Activated CD8-positive, alpha-beta memory T cell treated with anti-CD3 and anti-CD28 coated beads, Interleukin-2, amount 50 U/mL, for 48 hours (primary cell): ENCODE results near the gene PPP1R17.

Experiments used
- DNase-seq: peaks from one replicate; pipeline ENCODE4 v3.0.0-alpha.2; 2020

PPP1R17 gene

DNA sequence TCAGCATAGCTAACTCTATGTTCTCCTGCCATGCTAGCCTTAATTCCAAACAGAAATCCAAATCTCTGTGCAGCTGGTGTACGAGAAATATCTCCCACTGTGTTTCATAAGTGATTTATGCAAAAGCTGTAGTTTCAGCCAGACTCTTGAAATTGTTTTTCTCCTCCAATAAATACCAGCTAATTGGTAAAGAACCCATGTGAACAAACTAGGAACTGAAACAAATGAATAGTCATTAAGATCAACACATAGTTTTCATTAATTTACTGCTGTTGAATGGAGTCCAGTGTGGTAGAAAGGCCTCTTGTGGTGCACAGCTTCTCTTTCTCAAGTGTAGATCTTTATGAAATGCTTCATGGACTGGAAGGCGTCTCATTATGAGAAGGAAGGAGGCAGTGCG, 18.4 kb downstream of the PPP1R17 start:
- no peak for DNase-seq

DNA sequence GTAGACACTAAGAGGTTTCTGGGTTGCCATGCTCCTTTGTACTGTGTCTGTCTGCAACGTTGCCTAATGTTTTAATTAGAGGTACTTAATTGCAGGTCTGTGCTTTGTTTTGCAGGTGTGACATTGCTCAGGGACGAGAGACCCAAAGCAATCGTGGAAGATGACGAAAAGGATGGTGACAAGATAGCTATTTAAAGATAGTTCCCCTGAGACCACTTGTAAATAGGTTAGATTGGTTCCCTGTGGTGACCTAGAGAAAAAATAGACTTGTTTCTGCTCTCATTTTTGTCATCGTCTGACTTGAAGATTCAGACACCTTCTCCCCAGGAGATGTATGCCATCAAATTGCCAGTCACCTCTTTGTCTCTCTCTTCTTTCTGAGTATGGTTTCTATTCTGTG, 20.1 kb downstream of the PPP1R17 start:
- no peak for DNase-seq

DNA sequence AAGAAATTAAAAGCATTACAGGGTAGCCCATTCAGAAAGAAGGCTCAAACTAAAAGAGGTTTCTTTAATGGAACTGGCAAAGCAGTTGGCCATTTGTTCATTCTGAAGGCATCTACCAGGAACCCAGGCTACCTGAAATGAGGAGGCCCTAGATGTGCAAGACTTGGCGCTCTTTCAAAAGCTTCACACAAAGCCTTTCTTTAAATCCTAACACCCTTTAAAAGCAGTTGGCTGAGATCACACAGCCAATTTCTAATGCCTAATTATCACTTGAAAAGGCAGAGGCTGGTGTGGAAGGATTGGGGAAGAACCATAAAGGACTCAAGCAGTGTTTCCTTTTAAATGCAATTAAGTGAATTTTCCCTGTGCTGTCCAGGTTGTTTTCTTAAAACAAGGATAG, 23.2 kb downstream of the PPP1R17 start:
- DNase-seq: no peak

DNA sequence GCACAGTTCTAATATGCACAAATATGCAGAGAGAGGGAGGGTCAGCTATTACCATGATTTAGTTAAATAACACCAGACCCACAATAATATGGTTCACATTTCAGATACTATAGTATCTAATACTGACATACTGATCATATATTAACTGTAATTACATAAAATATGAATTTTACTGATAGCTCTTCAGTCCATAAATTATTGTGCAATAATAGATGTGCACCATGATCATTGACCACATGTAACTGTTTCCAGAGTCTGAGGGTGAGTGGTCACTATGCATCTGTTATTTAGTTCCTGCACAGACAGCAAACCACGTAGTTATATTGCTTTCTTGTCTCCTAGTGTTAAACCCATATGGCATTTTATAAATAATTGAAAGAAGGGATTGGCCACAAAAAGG, 29.3 kb downstream of the PPP1R17 start:
- no peak for DNase-seq

DNA sequence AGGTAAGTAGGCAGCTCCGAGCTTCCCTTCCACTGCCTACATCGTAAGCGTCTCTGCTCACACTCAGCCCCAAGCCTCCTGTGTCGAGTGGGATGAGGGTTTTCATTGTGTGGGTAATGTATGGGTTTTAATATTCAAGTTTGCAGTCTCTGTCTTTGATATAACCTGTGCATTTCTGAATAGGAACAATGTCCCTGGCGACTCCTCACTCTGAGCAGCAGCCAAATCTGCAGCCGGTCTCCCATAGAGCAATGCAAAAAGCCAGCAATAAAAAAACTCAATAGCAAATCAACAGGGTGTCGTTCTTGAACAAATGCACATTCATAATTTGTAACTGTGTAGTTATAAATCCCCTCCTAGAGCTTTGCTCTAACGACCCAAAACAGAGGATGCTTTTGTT, 33.4 kb downstream of the PPP1R17 start:
- DNase-seq: no peak

DNA sequence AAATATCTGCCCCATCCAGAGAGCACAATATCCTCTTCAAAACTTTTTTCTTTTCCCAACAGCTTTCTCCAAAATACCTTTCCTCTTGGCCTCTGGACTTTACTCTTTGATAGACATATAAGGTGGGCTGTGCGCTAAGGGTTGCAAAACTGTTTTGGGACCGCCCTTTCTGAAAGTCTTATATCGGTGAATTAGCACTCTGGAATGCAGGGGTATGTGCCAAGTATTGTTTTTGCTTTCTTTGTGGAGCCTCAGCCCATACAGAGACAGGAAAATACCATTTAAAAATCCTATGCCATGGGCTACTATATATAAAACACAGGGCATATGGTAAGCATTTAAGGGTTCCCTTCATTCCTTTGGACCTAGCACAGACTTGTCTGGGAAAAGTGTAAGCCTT, 37.7 kb downstream of the PPP1R17 start:
- no peak for DNase-seq

DNA sequence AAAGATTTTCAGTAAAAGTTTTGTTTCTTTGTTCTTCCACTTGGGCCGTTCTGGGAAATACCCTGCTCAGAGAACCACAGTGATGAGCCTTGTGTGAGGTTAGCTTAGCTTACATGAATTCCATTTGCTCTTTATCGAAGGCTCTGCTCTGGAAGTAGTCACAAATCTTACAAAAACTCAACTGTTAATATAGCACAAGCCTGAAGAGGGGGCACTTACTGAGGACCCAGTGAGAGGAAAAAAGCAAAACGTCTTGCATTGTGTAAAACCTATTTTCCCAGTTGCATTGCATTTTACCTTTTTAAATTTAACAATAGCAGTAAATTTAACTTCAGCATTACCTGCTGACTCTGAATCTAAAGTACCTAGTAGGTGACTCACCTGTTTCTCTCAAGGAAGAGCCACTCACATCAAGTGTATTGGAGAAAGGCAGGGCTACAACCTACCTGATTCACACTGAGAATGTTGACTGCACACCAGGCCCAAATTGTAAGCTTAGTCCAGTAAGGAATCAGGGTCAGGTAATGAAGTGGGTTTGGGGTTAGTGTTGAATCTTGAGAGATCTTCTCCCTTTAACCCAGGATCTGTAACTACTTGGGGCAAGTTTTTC, 42.3 kb downstream of the PPP1R17 start:
- DNase-seq: no peak

DNA sequence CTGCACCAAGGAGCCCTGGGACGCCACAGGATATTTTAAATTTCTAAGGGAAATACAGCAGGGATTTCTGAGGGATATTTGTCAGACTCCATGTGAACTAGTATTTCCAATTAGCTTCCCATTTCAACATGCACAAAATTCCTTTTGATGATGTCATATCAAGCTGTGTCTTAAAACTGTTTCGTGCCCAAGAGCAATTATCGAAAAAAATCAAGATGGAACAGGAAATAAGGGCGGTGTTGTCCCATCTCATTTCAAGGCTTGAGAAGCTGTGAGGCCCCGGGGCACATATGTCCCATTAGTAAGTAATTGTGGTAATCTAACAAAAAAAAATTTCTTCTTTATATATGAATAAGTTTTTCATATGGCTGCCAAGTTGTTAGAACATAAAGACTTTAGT, 47.4 kb downstream of the PPP1R17 start:
- no peak for DNase-seq

DNA sequence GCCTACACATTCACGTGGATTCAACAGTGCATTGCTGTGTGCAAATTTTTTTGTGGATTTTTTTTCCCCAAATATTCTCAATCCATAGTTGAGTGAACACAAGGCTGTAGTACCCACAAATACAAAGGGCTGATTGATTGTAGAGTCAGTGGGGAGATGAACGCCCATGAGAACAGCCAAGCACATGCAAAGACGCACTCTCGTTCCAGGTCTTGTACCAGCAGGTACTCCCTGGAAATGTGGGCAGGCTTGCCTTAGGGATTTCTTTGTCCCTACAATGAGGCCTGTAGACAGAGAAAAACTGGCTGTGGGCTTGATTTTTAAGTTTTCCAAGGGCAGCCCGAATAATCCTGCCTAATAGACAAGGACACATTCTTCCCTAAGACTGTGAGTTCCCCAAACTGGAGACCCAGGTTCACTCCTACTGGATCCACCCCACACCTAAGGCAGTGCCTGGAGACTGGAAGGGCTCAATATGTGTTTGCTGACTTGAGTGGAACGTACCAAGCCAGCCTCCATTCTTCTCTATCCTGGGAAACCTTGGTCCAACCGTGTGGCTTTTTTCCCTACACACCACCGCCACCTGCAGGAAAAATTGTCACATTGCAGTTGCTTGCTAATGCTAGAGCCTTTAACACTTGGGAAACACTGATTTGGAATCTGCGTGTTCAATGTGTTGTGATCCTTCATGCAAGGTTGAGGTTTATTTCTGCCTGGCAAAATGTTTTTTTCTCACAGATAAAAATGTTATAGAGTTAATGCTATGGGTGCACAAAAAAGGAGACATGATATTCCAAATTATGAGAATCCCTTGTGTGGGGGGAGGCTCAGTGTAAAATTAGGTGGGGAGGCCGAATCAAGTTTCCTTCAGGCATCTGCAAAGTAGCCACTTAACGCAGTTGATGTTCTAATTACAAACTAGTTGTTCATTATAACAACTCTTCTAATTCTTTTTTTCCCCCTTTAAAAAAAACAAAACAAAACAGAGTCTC, 49.3 kb downstream of the PPP1R17 start:
- peak; percentile 58 for DNase-seq

DNA sequence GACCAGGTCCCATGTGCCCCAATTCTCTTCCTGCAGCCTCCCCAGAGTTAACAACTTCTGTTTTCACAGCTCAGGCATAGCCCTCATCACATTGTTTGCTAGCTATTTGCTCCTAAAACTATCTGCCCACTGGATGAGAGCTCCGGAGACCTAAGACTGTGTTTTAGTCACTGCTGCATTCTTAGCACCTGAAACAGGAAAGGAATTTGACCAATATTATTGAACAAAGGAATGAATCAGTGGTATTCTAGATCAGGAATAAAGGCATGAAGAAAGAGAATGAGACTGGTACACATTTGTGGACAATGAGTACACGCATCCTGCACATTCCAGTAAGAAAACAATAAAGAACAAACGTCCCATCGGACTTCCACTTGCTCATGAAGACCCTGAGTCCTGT, 54.8 kb downstream of the PPP1R17 start:
- DNase-seq: no peak

DNA sequence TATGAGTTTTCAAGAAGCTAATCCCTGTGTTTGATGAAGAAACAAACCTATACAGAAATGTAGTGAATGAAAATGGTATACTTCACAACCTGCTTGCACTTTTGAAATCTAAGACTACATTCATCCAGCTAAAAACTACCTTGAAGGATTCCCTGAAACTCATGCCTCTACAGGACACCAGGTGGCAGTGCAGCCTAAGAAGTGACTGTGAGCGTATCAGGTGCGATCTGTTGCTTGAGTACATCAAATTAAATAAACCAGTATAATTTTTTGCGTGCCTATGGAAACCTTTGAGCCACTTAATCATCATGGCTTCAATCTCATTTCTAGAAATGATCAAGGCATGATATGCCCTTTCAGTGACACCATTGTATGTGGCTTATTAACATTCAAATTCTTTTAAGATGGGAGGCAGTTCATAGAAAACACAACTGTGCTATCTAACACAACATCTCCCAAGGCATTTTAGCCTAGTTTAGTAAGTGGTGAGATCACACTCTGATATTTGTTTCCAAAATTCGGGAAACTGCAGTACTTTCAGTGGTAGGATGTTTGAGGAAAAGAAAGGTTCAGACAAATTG, 57.4 kb downstream of the PPP1R17 start:
- DNase-seq: peak; percentile 54

DNA sequence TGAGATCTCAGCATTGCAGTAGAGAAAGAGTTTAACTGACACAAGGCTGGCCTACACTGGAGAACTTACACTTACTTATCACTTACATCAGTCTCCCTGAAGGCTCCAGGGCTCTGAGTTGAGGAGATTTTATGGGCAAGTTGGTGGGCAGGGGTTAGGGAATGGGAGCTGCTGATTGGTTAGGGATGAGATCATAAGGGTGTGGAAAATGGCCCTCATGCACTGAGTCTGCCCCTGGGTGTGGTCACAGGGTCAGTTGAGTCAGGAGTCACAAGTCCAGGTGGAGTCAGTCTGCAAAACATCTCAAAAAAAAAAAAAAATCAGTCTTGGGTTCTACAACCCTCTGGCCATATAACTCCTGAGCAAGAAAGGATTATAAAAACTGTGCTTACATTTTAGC, 60.5 kb downstream of the PPP1R17 start:
- DNase-seq: no peak

DNA sequence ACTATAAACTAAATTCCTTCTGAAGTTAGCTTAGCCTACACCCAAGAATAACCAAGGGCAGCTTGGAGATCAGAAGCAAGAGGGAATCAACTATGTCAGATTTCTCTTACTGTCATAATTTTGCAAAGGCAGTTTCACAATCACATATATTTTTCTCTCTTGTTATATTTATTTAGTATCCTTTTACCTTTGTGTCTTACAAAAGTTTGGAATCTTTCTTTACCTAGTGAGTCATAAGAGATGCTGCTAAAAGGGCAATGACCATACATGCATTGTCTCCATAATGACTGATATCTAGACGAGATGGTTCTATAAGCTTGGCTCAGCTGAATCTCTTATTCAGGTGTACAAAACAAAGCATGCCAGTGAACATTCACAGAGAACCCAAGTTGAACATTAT, 61.1 kb downstream of the PPP1R17 start:
- no peak for DNase-seq

DNA sequence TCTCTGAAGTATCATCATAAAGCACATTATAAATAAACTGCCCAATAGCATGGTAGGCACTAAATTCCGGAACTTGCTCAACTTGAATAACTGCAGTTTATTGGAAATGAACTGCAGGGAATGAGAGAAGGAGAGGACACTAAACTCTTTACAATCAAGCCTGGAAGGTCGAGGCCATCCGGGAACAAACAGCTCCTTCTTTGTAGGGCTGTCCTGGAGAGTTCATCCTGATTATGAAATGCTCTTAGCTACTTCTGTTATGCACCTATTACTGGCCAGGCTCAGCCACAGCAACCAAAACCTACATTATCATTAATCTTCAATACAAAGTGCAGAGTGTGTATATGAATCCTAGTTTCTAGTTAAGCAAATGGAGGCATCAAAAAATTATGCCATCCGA, 64.7 kb downstream of the PPP1R17 start:
- DNase-seq: no peak
